Sigmoid colon (tissue), 7 donors: ENCODE data around the gene NLRC5. TPM values are rescaled to one million over a fixed set of nuclear protein-coding genes. Genes with fewer than 3 reads are reported as not detected.
A peak's percentile ranks its signal among the peaks of the same experiment; 100 is the strongest.

Experiments
- DNase-seq: peaks from one replicate; pipeline ENCODE4 v3.0.0-alpha.2; 2019
- H3K27ac ChIP-seq, 4 donors: fragments of 200-600 bp; sonication (generic); one replicate each; pipeline ENCODE4 v1.5.1; 2016 to 2019; ENCODE audit warnings: mild to moderate bottlenecking in 1 of 4
- H3K27me3 ChIP-seq, 3 donors: fragments of 200-600 bp; sonication (generic); one replicate each; pipeline ENCODE4 v1.5.1; 2019; ENCODE audit warnings: mild to moderate bottlenecking in 1 of 3
- H3K36me3 ChIP-seq, 4 donors: fragments of 200-600 bp; sonication (generic); one replicate each; pipeline ENCODE4 v1.5.1; 2016 to 2019
- H3K4me1 ChIP-seq, 4 donors: fragments of 200-600 bp; sonication (generic); one replicate each; pipeline ENCODE4 v1.5.1; 2017 to 2019
- H3K4me3 ChIP-seq, 4 donors: fragments of 200-600 bp; sonication (generic); one replicate each; pipeline ENCODE4 v1.5.1; 2017 to 2019; ENCODE audit warnings: mild to moderate bottlenecking in 2 of 4, moderate library complexity in 1 of 4
- H3K9me3 ChIP-seq, 4 donors: fragments of 200-600 bp in 3 of 4; sonication (generic) in 3 of 4; one replicate each; pipeline versions ENCODE4 v1.5.1 to v1.6.1; 2013 to 2019
- EP300 ChIP-seq, 4 donors: sonication (generic); formaldehyde crosslinking; IDR thresholded peaks; one replicate each; pipeline ENCODE4 v1.6.1; 2017; ENCODE audit warnings: antibody characterized with exemption in 4 of 4
- POLR2A ChIP-seq, 2 donors: fragments of 450-650 bp; IDR thresholded peaks; one replicate each; pipeline ENCODE4 v1.6.1; 2016; ENCODE audit warnings: antibody characterized with exemption in 2 of 2, mild to moderate bottlenecking in 2 of 2, moderate library complexity in 2 of 2
- POLR2AphosphoS5 ChIP-seq, 4 donors: sonication (generic); formaldehyde crosslinking; IDR thresholded peaks; one replicate each; pipeline ENCODE4 v1.6.1; 2017; ENCODE audit warnings: antibody characterized with exemption in 4 of 4
- WGBS, 2 donors: extraction: QIAGEN DNeasy Blood & Tissue Kit; methylation state at CpG; one replicate each; pipeline ENCODE4 v1.1.7; 2013; 5-methylcytosine and 5-hydroxymethylcytosine counted together
- intact Hi-C: fragments of 100-400 bp; cut with DNase I; formaldehyde crosslinking; loops from one replicate; pipeline ENCODE4 v1.15.1; 2023
- polyA plus RNA-seq, 3 donors: library from polyadenylated mRNA; stranded (reverse); fragments of 200-250 nt; gene quantifications; one replicate each; pipeline ENCODE4 v1.2.3, GENCODE V29; 2013
- total RNA-seq, 4 donors: library from RNA; depleted of rRNA; stranded (reverse); fragments of >200 nt; gene quantifications; one replicate each; pipeline ENCODE4 v1.1.0, GENCODE V29; 2016
- TF ChIP-seq, protein P1 (sequence below), 4 experiments: fragments of 450-650 bp in 3 of 4; fragments of 200-600 bp in 1 of 4; IDR thresholded peaks; one replicate each; pipeline ENCODE4 v1.5.1; 2016 to 2019; ENCODE audit warnings: antibody characterized with exemption in 4 of 4, mild to moderate bottlenecking in 3 of 4, moderate library complexity in 2 of 4
- donor health status: healthy with polysubstance abuse.
- donor health status: Bipolar disorder and iron deficiency.
- donor health status: healthy.

NLRC5 gene
- total and polyA plus RNA-seq, 7 donors, result 9.5 to 119 (median 19.5) TPM

DNA sequence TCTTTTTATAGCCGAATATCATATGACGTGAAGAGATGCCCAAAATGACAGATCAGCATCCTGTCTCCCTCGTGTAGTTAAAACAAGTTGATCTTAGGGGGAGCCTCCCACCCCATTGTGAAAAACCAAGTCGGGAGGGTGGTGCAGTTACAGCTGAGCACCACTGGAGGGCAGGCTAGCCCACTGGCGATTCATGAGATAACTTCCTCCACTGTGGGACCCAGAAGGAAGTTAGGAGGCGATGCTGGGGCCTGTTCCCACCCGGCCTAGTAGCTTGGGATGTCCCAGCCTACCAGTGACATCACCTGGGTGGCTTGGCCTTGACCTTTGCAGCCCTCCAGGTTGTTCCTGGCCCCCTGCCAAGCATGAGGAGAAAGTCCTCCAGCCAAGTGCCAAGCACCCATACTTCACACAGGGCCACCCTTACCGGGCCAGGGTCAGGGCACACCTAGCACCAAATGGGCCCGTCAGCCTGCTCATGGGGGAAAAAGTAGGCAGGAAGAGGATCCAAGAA, 95.0 kb downstream of the NLRC5 start:
- TF ChIP-seq EP300 (IDR thresholded peaks at IDR 0.05) (no peak), POLR2AphosphoS5 (IDR thresholded peaks at IDR 0.05) (peak in 1 of 4 donors; percentile 20), POLR2A (IDR thresholded peaks at IDR 0.05) (no peak)
- TF ChIP-seq, protein P1, sequence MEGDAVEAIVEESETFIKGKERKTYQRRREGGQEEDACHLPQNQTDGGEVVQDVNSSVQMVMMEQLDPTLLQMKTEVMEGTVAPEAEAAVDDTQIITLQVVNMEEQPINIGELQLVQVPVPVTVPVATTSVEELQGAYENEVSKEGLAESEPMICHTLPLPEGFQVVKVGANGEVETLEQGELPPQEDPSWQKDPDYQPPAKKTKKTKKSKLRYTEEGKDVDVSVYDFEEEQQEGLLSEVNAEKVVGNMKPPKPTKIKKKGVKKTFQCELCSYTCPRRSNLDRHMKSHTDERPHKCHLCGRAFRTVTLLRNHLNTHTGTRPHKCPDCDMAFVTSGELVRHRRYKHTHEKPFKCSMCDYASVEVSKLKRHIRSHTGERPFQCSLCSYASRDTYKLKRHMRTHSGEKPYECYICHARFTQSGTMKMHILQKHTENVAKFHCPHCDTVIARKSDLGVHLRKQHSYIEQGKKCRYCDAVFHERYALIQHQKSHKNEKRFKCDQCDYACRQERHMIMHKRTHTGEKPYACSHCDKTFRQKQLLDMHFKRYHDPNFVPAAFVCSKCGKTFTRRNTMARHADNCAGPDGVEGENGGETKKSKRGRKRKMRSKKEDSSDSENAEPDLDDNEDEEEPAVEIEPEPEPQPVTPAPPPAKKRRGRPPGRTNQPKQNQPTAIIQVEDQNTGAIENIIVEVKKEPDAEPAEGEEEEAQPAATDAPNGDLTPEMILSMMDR (IDR thresholded peaks at IDR 0.05), result peak; percentile 91 to 98 (median 97)
- Histone ChIP-seq H3K36me3 (peaks cover 0 to 6% (median 0%) of the 10 kb centered on the region in 4 donors), H3K4me1 (peaks cover 0 to 8% (median 2%) of the 10 kb centered on the region in 4 donors), H3K27ac (no peak overlapping the region), H3K27me3 (no peaks in the 10 kb centered on the region), H3K4me3 (no peak overlapping the region), H3K9me3 (no peaks in the 10 kb centered on the region)
- 6 to 14% methylated on average over 9 of the region's 9 CpGs for WGBS, 2 donors
- intact Hi-C loops, result loop anchor here (1.0 to 5.0 kb wide), 2 partner anchors 84 to 333 kb away; no protein-coding TSS in a partner anchor
- peak; percentile 85 for DNase-seq

GRCh38 chr16:57084996-57085395, 95.6 kb downstream of the NLRC5 start:
- Histone ChIP-seq H3K4me1 (peaks cover 0 to 8% (median 2%) of the 10 kb centered on the region in 4 donors), H3K9me3 (no peaks in the 10 kb centered on the region), H3K27ac (no peak overlapping the region), H3K36me3 (peaks cover 0 to 6% (median 0%) of the 10 kb centered on the region in 4 donors), H3K27me3 (no peaks in the 10 kb centered on the region), H3K4me3 (no peak overlapping the region)
- DNase-seq, result no peak
- intact Hi-C loops, result loop anchor here (1.0 to 5.0 kb wide), 2 partner anchors 83 to 332 kb away; no protein-coding TSS in a partner anchor
- 79 to 84% methylated on average over 7 of the region's 7 CpGs for WGBS, 2 donors
- TF ChIP-seq, protein P1 (IDR thresholded peaks at IDR 0.05), result no peak
- TF ChIP-seq POLR2A (IDR thresholded peaks at IDR 0.05) (no peak), EP300 (IDR thresholded peaks at IDR 0.05) (no peak), POLR2AphosphoS5 (IDR thresholded peaks at IDR 0.05) (no peak)

DNA sequence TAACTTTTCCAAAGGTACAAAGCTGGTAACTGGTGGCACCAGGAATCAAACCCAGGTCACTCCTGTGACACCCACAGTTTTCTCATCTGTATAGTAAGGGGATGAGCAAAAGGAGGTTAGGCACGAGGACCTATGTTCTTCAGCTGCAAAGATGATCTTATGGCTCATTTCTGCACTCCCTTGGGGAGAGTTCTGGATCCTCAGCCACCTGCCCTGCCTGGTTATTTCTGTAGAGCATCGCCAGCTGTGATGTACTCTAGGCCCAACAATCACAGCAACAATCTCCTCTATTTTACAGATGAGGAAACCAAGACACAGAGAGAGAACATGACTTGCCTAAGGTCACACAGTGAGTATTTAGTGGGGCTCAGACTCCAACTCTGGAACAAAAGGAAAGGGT, 97.6 kb downstream of the NLRC5 start:
- H3K9me3 ChIP-seq, result no peaks in the 10 kb centered on the region
- H3K27me3 ChIP-seq, result no peaks in the 10 kb centered on the region
- peaks cover 0 to 17% (median 10%) of the 10 kb centered on the region in 4 donors for H3K4me1 ChIP-seq
- H3K27ac ChIP-seq, result no peak overlapping the region
- intact Hi-C loops, result no loop called here
- no peak for TF ChIP-seq EP300 (IDR thresholded peaks at IDR 0.05)
- TF ChIP-seq, protein P1 (IDR thresholded peaks at IDR 0.05), result no peak
- no peak for TF ChIP-seq POLR2A (IDR thresholded peaks at IDR 0.05)
- TF ChIP-seq POLR2AphosphoS5 (IDR thresholded peaks at IDR 0.05), result no peak
- 76 to 86% methylated on average over 2 of the region's 2 CpGs for WGBS, 2 donors
- no peak for DNase-seq
- no peak overlapping the region for H3K4me3 ChIP-seq
- H3K36me3 ChIP-seq, result peaks cover 0 to under 1% (median 0%) of the 10 kb centered on the region in 4 donors

DNA sequence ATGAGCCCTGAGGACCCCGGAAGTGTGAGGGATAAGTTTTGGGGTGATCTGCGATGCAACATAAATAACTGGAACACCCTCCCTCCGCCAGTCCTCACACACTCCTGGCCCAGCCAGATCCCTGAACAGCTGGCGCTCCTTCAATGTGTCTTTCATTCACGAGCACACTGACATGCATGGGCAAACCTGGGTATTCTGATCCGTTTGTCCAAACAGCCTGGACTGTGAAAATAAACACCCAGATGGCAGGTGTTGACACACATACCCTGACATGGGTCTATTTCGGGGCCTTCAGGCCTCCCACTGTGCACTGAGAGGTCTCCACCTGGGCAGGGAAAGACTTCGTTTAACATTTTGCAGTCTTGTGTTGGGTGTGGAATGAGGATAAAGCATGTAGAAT, 100.0 kb downstream of the NLRC5 start:
- intact Hi-C loops, result no loop called here
- Histone ChIP-seq H3K27me3 (no peaks in the 10 kb centered on the region), H3K9me3 (no peaks in the 10 kb centered on the region), H3K27ac (no peak overlapping the region), H3K36me3 (no peaks in the 10 kb centered on the region), H3K4me1 (peaks cover 0 to 30% (median 24%) of the 10 kb centered on the region in 4 donors), H3K4me3 (no peak overlapping the region)
- WGBS, 2 donors, result 80 to 84% methylated on average over 8 of the region's 8 CpGs
- DNase-seq, result no peak
- TF ChIP-seq POLR2A (IDR thresholded peaks at IDR 0.05) (no peak), POLR2AphosphoS5 (IDR thresholded peaks at IDR 0.05) (no peak), EP300 (IDR thresholded peaks at IDR 0.05) (no peak)
- TF ChIP-seq, protein P1 (IDR thresholded peaks at IDR 0.05), result no peak
